ENCODE data around the gene SUPT3H. TPM values are rescaled to one million over a fixed set of nuclear protein-coding genes. Genes with fewer than 3 reads are reported as not detected.

SUPT3H gene
- total RNA-seq, 1 donor = 4.7 TPM

DNA sequence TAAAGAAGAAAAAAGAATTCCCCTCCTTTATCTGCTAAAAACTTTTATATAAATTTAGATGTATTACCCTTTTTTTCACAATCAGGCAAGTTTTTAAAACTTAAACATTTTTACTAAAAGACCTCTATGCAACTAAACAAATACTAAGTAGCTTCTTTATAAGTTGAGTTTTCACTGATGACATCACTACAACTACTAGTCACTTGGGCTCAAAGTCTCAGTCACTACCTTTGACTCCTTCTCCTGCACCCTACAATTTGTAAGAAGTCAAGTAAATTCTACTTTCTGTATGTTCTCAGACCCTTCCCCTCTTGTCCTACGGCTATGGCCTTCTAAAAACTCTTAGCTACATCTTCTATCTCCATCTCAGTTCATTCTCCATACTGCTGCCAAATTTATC, 11.2 kb downstream of the SUPT3H start:
- Histone ChIP-seq H3K27me3 (ENCODE audit: insufficient read depth, low read length) (no peaks in the 10 kb centered on the region), H3K36me3 (ENCODE audit: insufficient read depth, low read length) (no peaks in the 10 kb centered on the region), H4K20me1 (ENCODE audit: insufficient read depth, low read length) (no peaks in the 10 kb centered on the region), H3K4me3 (ENCODE audit: insufficient read depth, low read length) (no peak overlapping the region), H3K4me1 (ENCODE audit: insufficient read depth, low read length) (no peaks in the 10 kb centered on the region), H3K9me3 (ENCODE audit: low read depth, low read length) (no peaks in the 10 kb centered on the region), H2AFZ (ENCODE audit: low read length) (no peak overlapping the region), H3K27ac (ENCODE audit: low read depth, low read length) (no peak overlapping the region), H3K79me2 (ENCODE audit: insufficient read depth, low read length) (no peaks in the 10 kb centered on the region), H3K4me2 (ENCODE audit: insufficient read depth, low read length) (no peak overlapping the region)
- TF ChIP-seq, protein P1, sequence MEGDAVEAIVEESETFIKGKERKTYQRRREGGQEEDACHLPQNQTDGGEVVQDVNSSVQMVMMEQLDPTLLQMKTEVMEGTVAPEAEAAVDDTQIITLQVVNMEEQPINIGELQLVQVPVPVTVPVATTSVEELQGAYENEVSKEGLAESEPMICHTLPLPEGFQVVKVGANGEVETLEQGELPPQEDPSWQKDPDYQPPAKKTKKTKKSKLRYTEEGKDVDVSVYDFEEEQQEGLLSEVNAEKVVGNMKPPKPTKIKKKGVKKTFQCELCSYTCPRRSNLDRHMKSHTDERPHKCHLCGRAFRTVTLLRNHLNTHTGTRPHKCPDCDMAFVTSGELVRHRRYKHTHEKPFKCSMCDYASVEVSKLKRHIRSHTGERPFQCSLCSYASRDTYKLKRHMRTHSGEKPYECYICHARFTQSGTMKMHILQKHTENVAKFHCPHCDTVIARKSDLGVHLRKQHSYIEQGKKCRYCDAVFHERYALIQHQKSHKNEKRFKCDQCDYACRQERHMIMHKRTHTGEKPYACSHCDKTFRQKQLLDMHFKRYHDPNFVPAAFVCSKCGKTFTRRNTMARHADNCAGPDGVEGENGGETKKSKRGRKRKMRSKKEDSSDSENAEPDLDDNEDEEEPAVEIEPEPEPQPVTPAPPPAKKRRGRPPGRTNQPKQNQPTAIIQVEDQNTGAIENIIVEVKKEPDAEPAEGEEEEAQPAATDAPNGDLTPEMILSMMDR (IDR thresholded peaks at IDR 0.05; ENCODE audit: extremely low read depth, low read depth, low read length) = no peak
- DNase-seq (ENCODE audit: insufficient read length, low spot score, missing footprints) = no peak

DNA sequence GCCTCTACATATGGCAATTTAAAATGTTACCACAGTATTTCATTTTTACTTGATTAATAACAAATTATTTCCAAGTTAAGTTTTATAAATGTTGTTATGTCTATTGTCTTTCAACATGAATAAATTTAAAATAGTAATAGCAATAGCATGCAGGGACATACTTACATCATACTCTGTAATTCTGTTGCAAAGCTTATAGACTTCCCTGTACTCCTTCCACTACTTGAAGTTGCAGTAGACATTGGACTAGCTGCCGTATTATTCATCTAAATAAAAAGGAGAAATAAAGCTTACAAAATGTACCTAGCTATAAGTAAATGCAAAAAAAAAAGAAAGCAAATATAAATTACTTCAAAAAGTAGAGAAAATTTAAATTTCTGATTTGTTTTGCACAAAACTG, 12.7 kb downstream of the SUPT3H start:
- DNase-seq (ENCODE audit: insufficient read length, low spot score, missing footprints) = no peak
- Histone ChIP-seq H2AFZ (ENCODE audit: low read length) (no peak overlapping the region), H3K4me1 (ENCODE audit: insufficient read depth, low read length) (no peaks in the 10 kb centered on the region), H3K27me3 (ENCODE audit: insufficient read depth, low read length) (no peaks in the 10 kb centered on the region), H3K4me2 (ENCODE audit: insufficient read depth, low read length) (no peak overlapping the region), H3K36me3 (ENCODE audit: insufficient read depth, low read length) (no peaks in the 10 kb centered on the region), H3K4me3 (ENCODE audit: insufficient read depth, low read length) (no peak overlapping the region), H3K27ac (ENCODE audit: low read depth, low read length) (no peak overlapping the region), H3K79me2 (ENCODE audit: insufficient read depth, low read length) (no peaks in the 10 kb centered on the region), H4K20me1 (ENCODE audit: insufficient read depth, low read length) (no peaks in the 10 kb centered on the region), H3K9me3 (ENCODE audit: low read depth, low read length) (no peaks in the 10 kb centered on the region)
- TF ChIP-seq, protein P1 (IDR thresholded peaks at IDR 0.05; ENCODE audit: extremely low read depth, low read depth, low read length) = no peak

DNA sequence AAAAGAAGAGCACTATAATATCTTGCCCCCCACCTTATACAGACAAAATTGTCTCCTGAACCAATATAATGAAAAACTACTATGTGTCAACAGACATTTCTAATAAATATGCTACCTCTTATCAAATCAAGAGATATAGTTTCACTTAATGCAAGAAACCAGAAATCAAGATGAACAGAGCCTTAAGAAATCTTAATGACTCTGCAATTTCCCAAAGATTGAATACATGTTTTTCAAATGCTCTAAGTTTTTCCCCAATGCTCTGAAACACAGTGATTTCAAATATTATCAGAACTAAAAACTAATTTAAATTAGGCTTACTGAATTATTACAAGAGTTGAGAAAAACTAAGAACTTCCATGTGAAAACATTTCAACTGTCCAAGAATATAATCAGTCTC, 13.3 kb downstream of the SUPT3H start:
- no peaks in the 10 kb centered on the region for H3K79me2 ChIP-seq (ENCODE audit: insufficient read depth, low read length)
- H3K4me3 ChIP-seq (ENCODE audit: insufficient read depth, low read length) = no peak overlapping the region
- H2AFZ ChIP-seq (ENCODE audit: low read length) = no peak overlapping the region
- H3K36me3 ChIP-seq (ENCODE audit: insufficient read depth, low read length) = no peaks in the 10 kb centered on the region
- no peaks in the 10 kb centered on the region for H3K4me1 ChIP-seq (ENCODE audit: insufficient read depth, low read length)
- no peak overlapping the region for H3K4me2 ChIP-seq (ENCODE audit: insufficient read depth, low read length)
- TF ChIP-seq, protein P1 (IDR thresholded peaks at IDR 0.05; ENCODE audit: extremely low read depth, low read depth, low read length) = no peak
- no peak for DNase-seq (ENCODE audit: insufficient read length, low spot score, missing footprints)
- H3K9me3 ChIP-seq (ENCODE audit: low read depth, low read length) = no peaks in the 10 kb centered on the region
- H4K20me1 ChIP-seq (ENCODE audit: insufficient read depth, low read length) = no peaks in the 10 kb centered on the region
- H3K27ac ChIP-seq (ENCODE audit: low read depth, low read length) = no peak overlapping the region
- no peaks in the 10 kb centered on the region for H3K27me3 ChIP-seq (ENCODE audit: insufficient read depth, low read length)

DNA sequence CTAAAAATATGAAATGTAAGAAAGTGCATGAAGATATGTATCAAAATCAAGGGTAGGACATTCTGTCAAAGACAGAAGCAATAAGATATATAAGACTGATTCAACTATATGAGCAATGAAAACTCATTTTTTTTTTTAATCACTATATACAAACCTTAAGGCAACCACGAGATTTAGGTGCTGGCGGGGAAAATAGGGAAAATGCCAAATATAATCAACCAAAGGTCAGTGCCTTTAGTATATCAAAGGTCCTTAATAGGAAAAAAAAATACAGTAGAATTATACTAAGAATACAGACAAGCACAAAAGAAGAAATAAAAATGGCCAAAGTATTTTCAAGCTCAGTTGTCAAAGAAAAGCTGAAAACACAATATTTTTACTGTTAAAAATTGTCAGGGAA, 24.1 kb downstream of the SUPT3H start:
- Histone ChIP-seq H3K36me3 (ENCODE audit: insufficient read depth, low read length) (no peaks in the 10 kb centered on the region), H3K4me1 (ENCODE audit: insufficient read depth, low read length) (peaks cover 4% of the 10 kb centered on the region), H3K27me3 (ENCODE audit: insufficient read depth, low read length) (no peaks in the 10 kb centered on the region), H3K79me2 (ENCODE audit: insufficient read depth, low read length) (no peaks in the 10 kb centered on the region), H4K20me1 (ENCODE audit: insufficient read depth, low read length) (no peaks in the 10 kb centered on the region), H3K4me3 (ENCODE audit: insufficient read depth, low read length) (no peak overlapping the region), H3K27ac (ENCODE audit: low read depth, low read length) (no peak overlapping the region), H3K4me2 (ENCODE audit: insufficient read depth, low read length) (no peak overlapping the region), H2AFZ (ENCODE audit: low read length) (no peak overlapping the region), H3K9me3 (ENCODE audit: low read depth, low read length) (no peaks in the 10 kb centered on the region)
- TF ChIP-seq, protein P1 (IDR thresholded peaks at IDR 0.05; ENCODE audit: extremely low read depth, low read depth, low read length) = no peak
- no peak for DNase-seq (ENCODE audit: insufficient read length, low spot score, missing footprints)

All from osteoblast (primary cell).